HepG2 (cell line): ENCODE results near the gene EXOSC7. TPM values are rescaled to one million over a fixed set of nuclear protein-coding genes. Genes with fewer than 3 reads are reported as not detected.
A peak's percentile ranks its signal among the peaks of the same experiment; 100 is the strongest.

Experiments
- ATF6 ChIP-seq: sonication (generic); formaldehyde crosslinking; conservative IDR thresholded peaks from 2 replicates; pipeline ENCODE4 v1.4.0; 2020; ENCODE audit warnings: missing genetic modification reagents
- DPF2 ChIP-seq: sonication (generic); formaldehyde crosslinking; IDR thresholded peaks from 2 replicates; pipeline ENCODE4 v1.4.0; 2020; ENCODE audit warnings: mild to moderate bottlenecking, low read depth, missing genetic modification reagents, borderline replicate concordance
- FOXA1 ChIP-seq, 2 experiments: fragments of 450-650 bp in 1 of 2; sonication (generic) in 1 of 2; formaldehyde crosslinking in 1 of 2; IDR thresholded peaks; 2 replicates each; pipeline versions ENCODE4 v1.4.0 to v1.6.1; 2016 to 2020; ENCODE audit warnings: missing genetic modification reagents in 1 of 2
- FOXP1 ChIP-seq, 2 experiments: fragments of 450-650 bp in 1 of 2; IDR thresholded peaks; 2 replicates each; pipeline ENCODE4 v1.6.1; 2017 to 2018; ENCODE audit warnings: antibody characterized with exemption in 1 of 2
- GATA4 ChIP-seq: sonication (generic); IDR thresholded peaks from 2 replicates; pipeline ENCODE4 v1.6.1; 2016; ENCODE audit warnings: antibody characterized with exemption, low read depth, borderline replicate concordance
- GATAD2A ChIP-seq: IDR thresholded peaks from 2 replicates; pipeline ENCODE4 v1.6.1; 2016
- GLI4 ChIP-seq: sonication (generic); formaldehyde crosslinking; IDR thresholded peaks from 2 replicates; pipeline ENCODE4 v1.5.1; 2020; ENCODE audit warnings: missing genetic modification reagents, mild to moderate bottlenecking, moderate library complexity, borderline replicate concordance
- MIER2 ChIP-seq: IDR thresholded peaks from 2 replicates; pipeline ENCODE4 v1.6.1; 2016; ENCODE audit warnings: missing biosample characterization, missing genetic modification reagents
- MYPOP ChIP-seq: sonication (generic); formaldehyde crosslinking; IDR thresholded peaks from 2 replicates; pipeline ENCODE4 v1.8.1; 2023; ENCODE audit warnings: mild to moderate bottlenecking, moderate library complexity, missing genetic modification reagents
- RORA ChIP-seq: sonication (generic); formaldehyde crosslinking; IDR thresholded peaks from 2 replicates; pipeline ENCODE4 v1.5.0; 2020; ENCODE audit warnings: mild to moderate bottlenecking, missing genetic modification reagents, moderate library complexity
- TSC22D2 ChIP-seq: sonication (generic); formaldehyde crosslinking; IDR thresholded peaks from 2 replicates; pipeline ENCODE4 v1.5.1; 2020; ENCODE audit warnings: missing genetic modification reagents, mild to moderate bottlenecking, borderline replicate concordance
- YEATS4 ChIP-seq: sonication (generic); formaldehyde crosslinking; IDR thresholded peaks from 2 replicates; pipeline ENCODE4 v1.4.0; 2020; ENCODE audit warnings: missing genetic modification reagents, borderline replicate concordance
- ZFP1 ChIP-seq: IDR thresholded peaks from 2 replicates; pipeline ENCODE4 v1.6.1; 2016
- ZNF142 ChIP-seq: sonication (generic); formaldehyde crosslinking; IDR thresholded peaks from 2 replicates; pipeline ENCODE4 v1.4.0; 2020; ENCODE audit warnings: missing genetic modification reagents
- ZNF234 ChIP-seq: sonication (generic); formaldehyde crosslinking; conservative IDR thresholded peaks from 2 replicates; pipeline ENCODE4 v1.5.1; 2020; ENCODE audit warnings: mild to moderate bottlenecking, missing genetic modification reagents
- ZNF350 ChIP-seq: sonication (generic); formaldehyde crosslinking; IDR thresholded peaks from 2 replicates; pipeline ENCODE4 v1.4.0; 2020; ENCODE audit warnings: mild to moderate bottlenecking, low read depth, missing genetic modification reagents, borderline replicate concordance
- ZNF383 ChIP-seq: sonication (generic); formaldehyde crosslinking; IDR thresholded peaks from 2 replicates; pipeline ENCODE4 v1.4.0; 2020; ENCODE audit warnings: missing genetic modification reagents, mild to moderate bottlenecking, borderline replicate concordance
- ZNF468 ChIP-seq: sonication (generic); formaldehyde crosslinking; IDR thresholded peaks from 2 replicates; pipeline ENCODE4 v1.8.0; 2022; ENCODE audit warnings: mild to moderate bottlenecking, moderate library complexity, missing genetic modification reagents
- ZNF556 ChIP-seq: sonication (generic); formaldehyde crosslinking; IDR thresholded peaks from 2 replicates; pipeline ENCODE4 v1.4.0; 2020; ENCODE audit warnings: mild to moderate bottlenecking, missing genetic modification reagents, borderline replicate concordance
- ZNF580 ChIP-seq: IDR thresholded peaks from 2 replicates; pipeline ENCODE4 v1.6.1; 2016; ENCODE audit warnings: low read depth, borderline replicate concordance
- polyA plus RNA-seq, 8 experiments: library from polyadenylated mRNA; depleted of rRNA in 3 of 8; stranded (reverse) in 7 of 8; unstranded in 1 of 8; fragments of >200 nt; fragmentation: Illumina TruSeq in 4 of 8; extraction: Trizol in 4 of 8; gene quantifications; 2 replicates each; pipeline versions ENCODE4 v1.2.1 to v1.2.3, GENCODE V29; 2011 to 2016; ENCODE audit warnings: low read depth in 4 of 8, missing spikeins in 1 of 8, mixed read lengths in 1 of 8; ENCODE audit not compliant: insufficient read depth in 1 of 8
- total RNA-seq, 5 experiments: library from RNA; depleted of rRNA; stranded (reverse); fragments of >200 nt; fragmentation: Illumina TruSeq; extraction: Trizol; gene quantifications; 2 replicates each; pipeline ENCODE4 v1.2.3, GENCODE V29; 2016; ENCODE audit warnings: low read depth in 1 of 5

The EXOSC7 gene
- total and polyA plus RNA-seq, 2 of the 13 experiments (the other 11 are each of a cell fraction or from before 2014, with no cell fraction given) = 68.3 to 74.7 TPM

GRCh38 chr3:45037720-45038455 lies 61.8 kb downstream of the EXOSC7 start (continued):
- TF ChIP-seq MYPOP (CRISPR knock-in tag) = no peak
- no peak for TF ChIP-seq FOXA1 (IDR thresholded peaks at IDR 0.05)
- TF ChIP-seq FOXA1 (CRISPR knock-in tag; IDR thresholded peaks at IDR 0.05) = peak; percentile 28; the same call in 1 of the 2 replicates
- no peak for TF ChIP-seq ZNF234
- TF ChIP-seq YEATS4 (CRISPR knock-in tag) = no peak
- peak; percentile 72; the same call in 1 of the 2 replicates for TF ChIP-seq TSC22D2 (CRISPR knock-in tag)
- TF ChIP-seq ZNF350 (CRISPR knock-in tag) = no peak
- peak; percentile 61 for TF ChIP-seq GATAD2A (CRISPR knock-in tag)
- TF ChIP-seq ZNF142 = no peak
- no peak for TF ChIP-seq FOXP1 (IDR thresholded peaks at IDR 0.05)
- TF ChIP-seq FOXP1 (CRISPR knock-in tag; IDR thresholded peaks at IDR 0.05) = no peak
- TF ChIP-seq ZNF383 (CRISPR knock-in tag) = no peak
- TF ChIP-seq RORA (CRISPR knock-in tag) = no peak
- TF ChIP-seq DPF2 (CRISPR knock-in tag) = no peak
- TF ChIP-seq GATA4 = no peak
- TF ChIP-seq GLI4 = no peak
- TF ChIP-seq ZNF556 = peak; percentile 47; the same call in 1 of the 2 replicates
- TF ChIP-seq ZNF468 (CRISPR knock-in tag) = no peak
- TF ChIP-seq MIER2 = peak; percentile 73; the same call in 1 of the 2 replicates
- no peak for TF ChIP-seq ATF6 (CRISPR knock-in tag)
- peak; percentile 73; the same call in 1 of the 2 replicates for TF ChIP-seq ZNF580 (CRISPR knock-in tag)
- TF ChIP-seq ZFP1 (CRISPR knock-in tag) = no peak
